Keratinocyte (primary cell): ENCODE results near the gene SMAD5. TPM values are rescaled to one million over a fixed set of nuclear protein-coding genes. Genes with fewer than 3 reads are reported as not detected.

Experiments
- DNase-seq: peaks from one replicate; pipeline ENCODE4 v3.0.0-alpha.2; 2011; ENCODE audit warnings: low read depth, missing footprints, low spot score
- FAIRE-seq: peaks from 2 replicates; lab custom pipeline; 2011; peaks lifted over from hg19 to GRCh38; lab: Jason Lieb, UNC
- H2AFZ ChIP-seq: 2 replicates; pipeline ENCODE4 v1.6.0; 2012; ENCODE audit warnings: low read length, control low read depth, inconsistent platforms; ENCODE audit not compliant: control insufficient read depth
- H3K27ac ChIP-seq: 2 replicates; pipeline ENCODE4 v1.5.1; 2011; ENCODE audit warnings: low read length; ENCODE audit not compliant: control insufficient read depth, insufficient read depth
- H3K27me3 ChIP-seq: 3 replicates; pipeline ENCODE4 v1.6.0; 2011; ENCODE audit warnings: low read length; ENCODE audit not compliant: control insufficient read depth, insufficient read depth; ENCODE audit errors: extremely low read depth
- H3K36me3 ChIP-seq, 2 experiments: 2 replicates in 1 of 2; 3 replicates in 1 of 2; pipeline ENCODE4 v1.5.1; 2011; ENCODE audit warnings: low read length in 2 of 2, mild to moderate bottlenecking in 1 of 2; ENCODE audit not compliant: control insufficient read depth in 2 of 2, insufficient read depth in 2 of 2; ENCODE audit errors: extremely low read depth in 1 of 2
- H3K4me1 ChIP-seq: 3 replicates; pipeline ENCODE4 v1.5.1; 2011; ENCODE audit warnings: low read length; ENCODE audit not compliant: control insufficient read depth, insufficient read depth; ENCODE audit errors: extremely low read depth
- H3K4me2 ChIP-seq: 3 replicates; pipeline ENCODE4 v1.6.0; 2011; ENCODE audit warnings: low read depth, low read length; ENCODE audit not compliant: control insufficient read depth, insufficient read depth; ENCODE audit errors: extremely low read depth
- H3K4me3 ChIP-seq, 3 experiments: fragments of 200-600 bp in 1 of 3; sonication (generic) in 1 of 3; 2 replicates in 2 of 3; 3 replicates in 1 of 3; pipeline ENCODE4 v1.5.1; 2011 to 2016; ENCODE audit warnings: low read length in 3 of 3, mild to moderate bottlenecking in 3 of 3, control low read depth in 2 of 3, inconsistent platforms in 1 of 3, low read depth in 1 of 3, mixed read lengths in 1 of 3, mixed run types in 1 of 3, moderate library complexity in 1 of 3; ENCODE audit not compliant: control insufficient read depth in 2 of 3, insufficient read depth in 2 of 3; ENCODE audit errors: extremely low read depth in 1 of 3
- H3K79me2 ChIP-seq: 2 replicates; pipeline ENCODE4 v1.6.0; 2012; ENCODE audit warnings: low read length; ENCODE audit not compliant: control insufficient read depth, insufficient read depth
- H3K9ac ChIP-seq: 3 replicates; pipeline ENCODE4 v1.6.0; 2011; ENCODE audit warnings: low read length; ENCODE audit not compliant: control insufficient read depth, insufficient read depth; ENCODE audit errors: extremely low read depth
- H3K9me1 ChIP-seq: 3 replicates; pipeline ENCODE4 v1.6.0; 2011; ENCODE audit warnings: low read length; ENCODE audit not compliant: control insufficient read depth, insufficient read depth; ENCODE audit errors: extremely low read depth
- H3K9me3 ChIP-seq: 2 replicates; pipeline ENCODE4 v1.5.1; 2012; ENCODE audit warnings: low read depth, low read length; ENCODE audit not compliant: control insufficient read depth
- H4K20me1 ChIP-seq: 3 replicates; pipeline ENCODE4 v1.6.0; 2011; ENCODE audit warnings: low read length; ENCODE audit not compliant: control insufficient read depth, insufficient read depth; ENCODE audit errors: extremely low read depth
- CTCF ChIP-seq, 3 experiments: IDR thresholded peaks in 1 of 3; conservative IDR thresholded peaks in 1 of 3; optimal IDR thresholded peaks in 1 of 3; 2 replicates in 2 of 3; 3 replicates in 1 of 3; pipeline versions ENCODE3 to v1.5.1; 2011; ENCODE audit warnings: low read length in 3 of 3, mild to moderate bottlenecking in 3 of 3, moderate library complexity in 2 of 3, control low read depth in 1 of 3, inconsistent platforms in 1 of 3; ENCODE audit not compliant: insufficient read depth in 2 of 3; ENCODE audit errors: extremely low read depth in 1 of 3
- EZH2 ChIP-seq: IDR thresholded peaks from one replicate; pipeline ENCODE4 v1.6.1; 2012; ENCODE audit warnings: inconsistent platforms, mild to moderate bottlenecking, low read length, moderate library complexity
- dilution Hi-C: fragments of 300-500 bp; cut with MboI; formaldehyde crosslinking; loops from one replicate; pipeline ENCODE4 v1.7.0; 2020; ENCODE audit warnings: low sequenced_read_pairs; ENCODE audit not compliant: extremely low pct_ligation_motif_present
- polyA plus RNA-seq, 5 experiments: library from polyadenylated mRNA; depleted of rRNA in 3 of 5; stranded (reverse) in 3 of 5; stranded (forward) in 1 of 5; unstranded in 1 of 5; fragments of >200 nt; gene quantifications; 1 replicate in 1 of 5; 2 replicates in 3 of 5; 3 replicates in 1 of 5; pipeline versions ENCODE4 v1.2.1 to v1.2.3, GENCODE V29; 2011 to 2012; ENCODE audit warnings: missing spikeins in 2 of 5, low read depth in 1 of 5, low replicate concordance in 1 of 5

SMAD5 gene
- polyA plus RNA-seq, 1 donor (not counting 4 experiments of a cell fraction or from before 2014, with no cell fraction given), result 72.1 TPM

DNA sequence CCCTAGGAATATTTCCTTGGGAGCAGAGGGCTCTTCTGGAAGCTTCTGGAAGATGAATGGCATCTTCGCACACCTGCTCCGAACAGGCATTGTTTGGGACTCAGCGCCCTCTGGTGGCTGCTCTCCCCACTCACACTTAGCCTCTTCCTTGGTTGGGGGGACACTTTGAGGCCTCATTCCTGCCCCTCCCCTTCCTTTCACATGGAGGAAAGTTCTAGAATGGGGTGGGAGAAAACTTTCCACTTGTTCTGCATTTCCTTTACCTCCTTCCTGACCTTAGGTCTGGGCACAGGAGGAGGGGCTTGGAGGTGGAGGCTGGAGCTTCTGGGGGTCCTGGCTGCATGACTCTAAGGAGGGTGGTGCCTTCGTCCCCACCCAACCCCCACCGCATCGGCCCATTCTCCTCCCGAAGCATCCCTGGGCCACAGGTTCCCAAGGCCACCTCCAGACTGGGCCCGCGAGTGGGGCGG is 79.6 kb downstream of the SMAD5 start:
- DNase-seq (no peak), FAIRE-seq (peak; percentile 32)
- Histone ChIP-seq H3K4me2 (no peak overlapping the region), H3K79me2 (no peaks in the 10 kb centered on the region), H3K36me3 (no peaks in the 10 kb centered on the region), H3K4me1 (no peaks in the 10 kb centered on the region), H3K27me3 (peaks cover 9% of the 10 kb centered on the region), H3K9me1 (no peaks in the 10 kb centered on the region), H3K27ac (no peak overlapping the region), H4K20me1 (no peaks in the 10 kb centered on the region), H3K9me3 (no peaks in the 10 kb centered on the region), H2AFZ (no peak overlapping the region), H3K4me3 (no peak overlapping the region), H3K9ac (no peak overlapping the region)
- TF ChIP-seq CTCF (optimal IDR thresholded peaks at IDR 0.05 in 1 of 3, IDR thresholded peaks at IDR 0.05 in 1 of 3, conservative IDR thresholded peaks at IDR 0.05 in 1 of 3; ENCODE audit: extremely low read depth in 1 of 3, insufficient read depth in 2 of 3, low read length in 3 of 3) (peak; percentile 90 to 95 (median 91)), EZH2 (no peak)
- dilution Hi-C loops, result no loop called here

GRCh38 chr5:136213919-136214493 is 81.4 kb downstream of the SMAD5 start:
- Histone ChIP-seq H3K9me1 (no peaks in the 10 kb centered on the region), H3K9me3 (no peaks in the 10 kb centered on the region), H3K79me2 (no peaks in the 10 kb centered on the region), H3K27ac (no peak overlapping the region), H3K4me2 (no peak overlapping the region), H3K4me1 (no peaks in the 10 kb centered on the region), H4K20me1 (no peaks in the 10 kb centered on the region), H3K4me3 (no peak overlapping the region), H3K9ac (no peak overlapping the region), H3K27me3 (peaks cover 5% of the 10 kb centered on the region), H3K36me3 (no peaks in the 10 kb centered on the region), H2AFZ (no peak overlapping the region)
- FAIRE-seq, result no peak
- dilution Hi-C loops, result no loop called here
- TF ChIP-seq CTCF (optimal IDR thresholded peaks at IDR 0.05 in 1 of 3, IDR thresholded peaks at IDR 0.05 in 1 of 3, conservative IDR thresholded peaks at IDR 0.05 in 1 of 3; ENCODE audit: extremely low read depth in 1 of 3, insufficient read depth in 2 of 3, low read length in 3 of 3) (no peak), EZH2 (no peak)
- no peak for DNase-seq
